GM19035 (cell line): ENCODE data around the gene RNASEH2C.
A peak's percentile ranks its signal among the peaks of the same experiment; 100 is the strongest.
"Not testable (repeated sequence)": the region's sequence is repeated elsewhere in the genome, so short reads cannot be mapped to it uniquely, and the experiment has no call there.

Experiments
- ATAC-seq: cut with Tn5 transposase; IDR thresholded peaks from one replicate; pipeline ENCODE4 v1.9.1; 2021; ENCODE audit not compliant: unreplicated experiment

RNASEH2C gene

DNA sequence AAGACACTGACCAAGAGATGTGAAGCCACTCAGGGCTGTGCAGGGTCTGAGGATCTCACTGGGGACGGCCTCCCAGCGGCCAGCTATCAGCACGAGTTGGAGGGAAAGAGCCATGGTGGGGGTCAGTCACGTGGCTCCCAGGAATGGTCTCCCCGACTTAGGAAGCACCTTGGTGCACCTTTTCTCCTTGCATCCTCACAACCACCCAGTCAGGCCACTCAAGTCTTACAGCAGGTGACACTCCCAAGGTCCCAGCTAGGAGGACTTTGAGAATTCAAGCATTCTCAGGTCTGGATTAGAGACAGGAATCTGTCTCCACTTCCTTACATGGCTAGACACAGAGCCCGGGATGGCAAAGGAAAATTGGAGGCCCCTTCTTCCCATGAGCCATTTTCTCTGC, 2.7 kb downstream of the RNASEH2C start:
- ATAC-seq = no peak

DNA sequence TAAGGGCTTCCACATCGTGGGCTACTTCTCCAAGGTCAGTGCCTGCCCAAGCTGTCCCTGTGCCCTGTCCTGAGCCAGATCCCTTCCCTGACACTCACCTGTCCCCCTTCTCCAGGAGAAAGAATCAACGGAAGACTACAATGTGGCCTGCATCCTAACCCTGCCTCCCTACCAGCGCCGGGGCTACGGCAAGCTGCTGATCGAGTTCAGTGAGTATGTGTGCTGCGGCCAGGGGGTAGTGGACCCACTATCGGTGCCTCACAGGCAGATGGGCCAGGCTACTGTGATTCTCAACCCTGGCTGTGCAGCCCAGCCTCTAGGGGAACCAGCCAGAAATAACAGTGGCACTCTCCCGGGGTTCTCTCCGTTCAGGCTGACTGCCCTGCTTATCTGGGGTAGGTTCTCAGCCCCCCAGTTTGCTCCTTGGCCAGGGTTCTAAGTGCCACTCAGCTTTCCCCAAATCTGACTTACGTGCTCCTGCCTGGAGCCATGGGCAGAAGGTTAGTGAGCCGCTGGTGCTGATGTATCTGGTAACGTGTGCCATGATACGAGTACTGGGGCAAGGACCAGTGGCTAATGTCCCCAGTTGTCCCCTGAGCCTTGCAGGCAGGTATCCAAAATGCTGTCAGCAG, 3.7 kb downstream of the RNASEH2C start:
- ATAC-seq = no peak

- no peak for ATAC-seq
These were observed 4.3 kb downstream of the RNASEH2C start for GRCh38 chr11:65716302-65716701.

DNA sequence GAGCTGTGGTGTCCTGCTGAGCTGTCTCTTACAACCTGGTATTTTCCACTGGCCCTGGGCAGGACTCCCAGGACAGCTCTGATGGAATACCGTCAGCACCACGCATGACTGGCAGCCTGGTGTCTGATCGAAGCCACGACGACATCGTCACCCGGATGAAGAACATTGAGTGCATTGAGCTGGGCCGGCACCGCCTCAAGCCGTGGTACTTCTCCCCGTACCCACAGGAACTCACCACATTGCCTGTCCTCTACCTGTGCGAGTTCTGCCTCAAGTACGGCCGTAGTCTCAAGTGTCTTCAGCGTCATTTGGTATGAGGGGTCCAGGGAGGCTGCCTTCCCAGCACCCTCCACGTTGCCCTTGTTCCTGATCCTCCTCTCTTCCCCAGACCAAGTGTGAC, 6.2 kb downstream of the RNASEH2C start:
- ATAC-seq = no peak

GRCh38 chr11:65713212-65713969, 7.2 kb downstream of the RNASEH2C start:
- ATAC-seq = no peak

DNA sequence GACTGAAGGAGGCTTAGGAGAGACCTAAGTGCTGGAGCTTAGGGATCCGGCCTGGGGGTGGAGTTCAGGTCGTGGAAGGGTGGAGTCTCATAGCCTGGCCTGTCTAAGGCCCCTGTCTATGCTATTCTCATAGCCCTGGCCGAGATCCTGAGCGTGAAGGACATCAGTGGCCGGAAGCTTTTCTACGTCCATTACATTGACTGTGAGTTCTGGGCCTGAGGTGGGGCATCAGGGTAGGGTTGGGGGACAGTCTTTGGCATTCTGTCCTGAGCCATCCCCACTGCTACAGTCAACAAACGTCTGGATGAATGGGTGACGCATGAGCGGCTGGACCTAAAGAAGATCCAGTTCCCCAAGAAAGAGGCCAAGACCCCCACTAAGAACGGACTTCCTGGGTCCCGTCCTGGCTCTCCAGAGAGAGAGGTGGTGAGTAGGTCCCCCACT, 7.9 kb downstream of the RNASEH2C start:
- ATAC-seq = no peak

GRCh38 chr11:65711785-65712632, 8.6 kb downstream of the RNASEH2C start, which contains the start of gene KAT5:
Gene KAT5 (plus strand): TSS chr11:65712252. CDS start chr11:65712268, 16 bp downstream.
- peak; percentile 82 for ATAC-seq

GRCh38 chr11:65710421-65710820, 10.2 kb downstream of the RNASEH2C start:
- ATAC-seq = no peak

GRCh38 chr11:65709661-65710060, 10.9 kb downstream of the RNASEH2C start:
- no peak for ATAC-seq

DNA sequence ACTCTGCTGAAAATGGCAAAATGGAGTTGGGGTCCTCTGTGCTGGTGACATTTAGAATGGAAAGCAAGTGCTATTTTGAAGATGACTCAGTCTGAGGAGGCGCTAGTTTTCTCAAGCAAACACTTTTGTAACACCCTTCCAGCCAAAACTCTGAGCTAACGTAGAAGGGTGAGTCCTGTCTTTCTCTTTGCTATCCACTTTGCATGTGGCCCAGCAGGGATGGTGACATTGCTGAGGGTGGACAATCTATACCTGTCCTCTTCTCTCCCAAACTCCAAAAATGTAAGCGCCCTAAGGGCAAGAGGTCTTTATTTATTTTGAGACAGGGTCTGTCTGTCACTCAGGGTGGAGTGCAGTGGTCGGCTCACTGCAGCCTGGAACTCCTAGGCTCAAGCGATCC, 12.1 kb downstream of the RNASEH2C start:
- ATAC-seq = no peak

DNA sequence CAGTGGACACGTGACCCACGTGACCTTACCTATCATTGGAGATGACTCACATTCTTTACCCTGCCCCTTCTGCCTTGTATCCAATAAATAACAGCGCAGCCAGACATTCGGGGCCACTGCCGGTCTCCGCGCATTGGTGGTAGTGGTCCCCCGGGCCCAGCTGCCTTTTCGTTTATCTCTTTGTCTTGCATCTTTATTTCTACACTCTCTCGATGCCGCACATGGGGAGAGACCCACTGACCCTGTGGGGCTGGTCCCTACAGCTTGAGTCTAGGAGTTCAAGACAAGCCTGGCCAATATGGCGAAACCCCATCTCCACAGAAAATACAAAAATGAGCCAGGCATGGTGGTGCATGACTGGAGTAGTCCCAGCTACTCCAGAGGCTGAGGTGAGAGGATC, 13.6 kb downstream of the RNASEH2C start:
- ATAC-seq = not testable (repeated sequence)

DNA sequence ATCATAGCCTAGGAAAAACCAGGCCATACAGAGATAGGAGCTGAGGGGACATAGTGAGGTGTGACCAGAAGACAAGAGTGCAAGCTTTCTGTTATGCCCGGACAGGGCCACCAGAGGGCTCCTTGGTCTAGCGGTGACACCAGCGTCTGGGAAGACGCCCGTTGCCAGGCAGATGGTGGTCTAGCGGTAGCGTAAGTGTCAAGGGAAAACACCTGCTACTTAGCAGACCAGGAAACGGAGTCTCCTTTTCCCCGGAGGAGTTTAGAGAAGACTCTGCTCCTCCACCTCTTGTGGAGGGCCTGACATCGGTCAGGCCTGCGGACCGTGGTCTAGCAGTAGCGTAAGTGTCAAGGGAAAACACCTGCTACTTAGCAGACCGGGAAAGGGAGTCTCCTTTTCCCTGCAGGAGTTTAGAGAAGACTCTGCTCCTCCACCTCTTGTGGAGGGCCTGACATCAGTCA, 14.3 kb downstream of the RNASEH2C start:
- ATAC-seq = not testable (repeated sequence)

DNA sequence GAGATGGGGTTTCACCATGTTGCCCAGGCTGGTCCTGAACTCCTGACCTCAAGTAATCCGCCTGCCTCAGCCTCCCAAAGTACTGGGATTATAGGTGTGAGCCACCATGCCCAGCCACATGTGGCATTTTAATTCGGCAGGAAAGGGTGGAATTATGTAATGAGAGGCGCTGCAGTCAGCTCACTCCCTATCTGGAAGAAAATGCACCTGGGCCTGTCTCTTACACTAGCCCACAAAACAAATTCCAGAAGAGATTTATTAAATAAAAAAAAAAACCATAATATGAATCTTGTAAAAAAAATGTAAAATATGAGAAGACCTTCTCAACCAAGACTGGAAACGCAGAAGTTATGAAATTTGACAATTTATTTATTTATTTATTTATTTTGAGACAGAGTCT, 16.8 kb downstream of the RNASEH2C start:
- ATAC-seq = no peak

DNA sequence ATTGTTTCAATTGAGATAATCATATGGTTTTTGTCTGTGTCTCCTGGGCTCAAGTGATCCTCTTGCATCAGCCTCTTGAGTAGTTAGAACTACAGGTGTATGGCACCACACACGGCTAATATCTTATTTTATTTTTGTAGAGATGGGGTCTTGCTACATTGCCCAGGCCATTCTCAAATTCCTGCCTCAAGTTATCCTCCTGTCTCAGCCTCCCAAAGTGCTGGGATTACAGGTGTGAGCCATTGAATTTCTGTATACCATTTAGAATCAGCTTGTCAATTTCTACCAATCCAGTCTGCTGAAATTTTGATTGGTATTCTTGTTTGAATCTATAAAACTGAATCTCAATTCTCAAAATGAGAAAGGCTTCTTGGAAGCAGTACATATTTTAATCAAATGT, 18.9 kb downstream of the RNASEH2C start:
- ATAC-seq = no peak

DNA sequence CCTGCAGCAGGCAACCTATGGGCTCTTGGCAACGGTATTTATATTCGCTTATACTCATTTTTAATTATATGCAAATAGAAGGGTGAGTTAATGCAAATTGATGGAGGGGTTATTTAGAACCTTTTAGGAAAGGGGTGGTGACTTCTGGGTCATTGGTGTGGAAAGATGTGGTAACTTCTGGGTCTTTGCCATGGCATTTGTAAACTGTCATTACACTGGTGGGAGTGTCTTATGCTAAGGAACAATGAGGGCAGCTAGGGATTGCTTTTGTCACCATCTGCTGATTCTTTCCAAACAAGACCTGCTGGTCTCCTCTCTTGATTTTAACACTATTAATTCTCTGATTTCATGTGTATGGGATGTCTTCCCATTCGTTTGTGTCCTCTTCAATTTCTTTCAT, 20.2 kb downstream of the RNASEH2C start:
- ATAC-seq = no peak

- ATAC-seq = no peak
These were observed 21.3 kb downstream of the RNASEH2C start for GRCh38 chr11:65699306-65699705.

GRCh38 chr11:65698205-65698604, 22.4 kb downstream of the RNASEH2C start:
- no peak for ATAC-seq

DNA sequence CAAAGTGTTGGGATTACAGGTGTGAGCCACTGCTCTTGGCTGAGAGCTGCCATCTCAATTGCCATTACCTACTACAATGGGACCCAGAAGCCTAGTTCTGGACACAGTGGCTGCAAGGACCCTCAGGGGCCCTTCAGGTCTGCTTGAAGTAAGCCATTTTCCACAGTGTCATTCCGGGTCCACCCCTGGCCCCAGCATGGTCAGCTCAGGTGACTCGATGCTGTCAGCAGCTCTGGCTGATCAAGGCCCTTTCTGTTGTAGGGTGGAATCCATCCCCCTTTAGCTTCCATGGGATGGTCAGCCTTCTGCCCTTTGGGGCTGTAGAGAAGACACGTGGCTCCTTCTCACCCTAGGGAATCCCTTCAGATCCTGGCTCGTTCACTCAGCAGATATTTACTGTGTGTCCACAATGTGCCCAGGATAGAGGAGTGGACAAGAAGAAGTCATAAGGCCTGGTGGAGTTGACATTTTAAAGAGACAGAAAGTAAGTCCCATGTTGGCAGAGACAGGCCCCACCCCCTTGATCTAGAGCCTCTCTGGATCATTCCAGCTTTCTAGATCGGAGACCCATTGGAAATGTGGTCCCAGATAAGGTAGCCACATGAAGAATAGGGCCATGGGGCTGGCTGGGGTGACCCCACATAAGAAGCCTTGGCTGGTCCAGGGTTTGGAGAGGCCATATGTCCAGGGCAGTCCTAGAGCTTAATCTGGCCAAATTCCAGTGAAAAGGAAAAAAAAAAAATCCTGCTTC, 23.6 kb downstream of the RNASEH2C start:
- ATAC-seq = no peak

- no peak for ATAC-seq
These were observed 24.9 kb downstream of the RNASEH2C start for GRCh38 chr11:65695459-65696241.

GRCh38 chr11:65692367-65692766, 28.2 kb downstream of the RNASEH2C start:
- ATAC-seq = no peak
